HAP-1 (cell line): ENCODE measurements around the gene KIF26B.
"Not testable (repeated sequence)": the region's sequence is repeated elsewhere in the genome, so short reads cannot be mapped to it uniquely, and the experiment has no call there.

Experiments
- DNase-seq, 2 experiments: peaks; one replicate each; pipeline ENCODE4 v3.0.0-alpha.2; 2016 to 2020; ENCODE audit warnings: low spot score in 2 of 2
- H3K27me3 ChIP-seq: fragments of 250-450 bp; sonication (Bioruptor Pico); 2 replicates; pipeline ENCODE4 v1.5.1; 2020; ENCODE audit warnings: low read depth, mild to moderate bottlenecking, moderate library complexity
- H3K36me3 ChIP-seq: fragments of 250-450 bp; sonication (Bioruptor Pico); replicated peaks from 2 replicates; pipeline ENCODE4 v1.5.1; 2020; ENCODE audit warnings: mild to moderate bottlenecking
- H3K4me1 ChIP-seq: fragments of 250-450 bp; sonication (Bioruptor Pico); 2 replicates; pipeline ENCODE4 v1.5.1; 2020; ENCODE audit warnings: mild to moderate bottlenecking
- H3K4me3 ChIP-seq: fragments of 250-450 bp; sonication (Bioruptor Pico); 2 replicates; pipeline ENCODE4 v1.5.1; 2020; ENCODE audit warnings: mild to moderate bottlenecking, moderate library complexity
- H3K9me3 ChIP-seq: fragments of 250-450 bp; sonication (Bioruptor Pico); 2 replicates; pipeline ENCODE4 v1.5.1; 2020; ENCODE audit warnings: mild to moderate bottlenecking, moderate library complexity
- in situ Hi-C: fragments of 300-500 bp; cut with MboI; formaldehyde crosslinking; loops from 3 replicates; pipeline ENCODE4 v1.14.3; 2020; ENCODE audit warnings: low sequenced_read_pairs, inconsistent platforms, mixed read lengths

The KIF26B gene

GRCh38 chr1:245334235-245334634 lies 179.4 kb downstream of the KIF26B start:
- Histone ChIP-seq H3K4me3 (no peak overlapping the region), H3K36me3 (no peaks in the 10 kb centered on the region), H3K9me3 (no peaks in the 10 kb centered on the region), H3K4me1 (no peaks in the 10 kb centered on the region), H3K27me3 (no peaks in the 10 kb centered on the region)
- no peak for DNase-seq
- in situ Hi-C loops, result no loop called here

GRCh38 chr1:245334827-245335490 lies 180.2 kb downstream of the KIF26B start:
- in situ Hi-C loops, result no loop called here
- no peak for DNase-seq
- Histone ChIP-seq H3K9me3 (no peaks in the 10 kb centered on the region), H3K36me3 (no peaks in the 10 kb centered on the region), H3K4me3 (no peak overlapping the region), H3K27me3 (no peaks in the 10 kb centered on the region), H3K4me1 (no peaks in the 10 kb centered on the region)

GRCh38 chr1:245335684-245336083 lies 180.9 kb downstream of the KIF26B start:
- H3K27me3 ChIP-seq, DNase-seq: not testable (repeated sequence)

GRCh38 chr1:245336149-245336983 lies 181.6 kb downstream of the KIF26B start:
- in situ Hi-C loops, result no loop called here
- H3K4me3 ChIP-seq, result no peak overlapping the region
- DNase-seq, result no peak
- no peaks in the 10 kb centered on the region for H3K36me3 ChIP-seq
- H3K9me3 ChIP-seq, result no peaks in the 10 kb centered on the region
- no peaks in the 10 kb centered on the region for H3K27me3 ChIP-seq
- no peaks in the 10 kb centered on the region for H3K4me1 ChIP-seq

More at GRCh38 chr1:245335684-245336083, 180.9 kb downstream of the KIF26B start:
- H3K4me3 ChIP-seq, in situ Hi-C loops, H3K4me1 ChIP-seq, H3K36me3 ChIP-seq, H3K9me3 ChIP-seq: not testable (repeated sequence)

GRCh38 chr1:245336984-245337355 lies 182.2 kb downstream of the KIF26B start:
- DNase-seq, H3K9me3 ChIP-seq, H3K4me1 ChIP-seq, H3K36me3 ChIP-seq, in situ Hi-C loops, H3K4me3 ChIP-seq, H3K27me3 ChIP-seq: not testable (repeated sequence)

- Histone ChIP-seq H3K4me3 (no peak overlapping the region), H3K9me3 (no peaks in the 10 kb centered on the region), H3K4me1 (no peaks in the 10 kb centered on the region), H3K36me3 (no peaks in the 10 kb centered on the region), H3K27me3 (no peaks in the 10 kb centered on the region)
- in situ Hi-C loops, result no loop called here
- no peak for DNase-seq
Observed at GRCh38 chr1:245337829-245338484, 183.2 kb downstream of the KIF26B start.

- Histone ChIP-seq H3K9me3 (no peaks in the 10 kb centered on the region), H3K4me3 (no peak overlapping the region), H3K4me1 (no peaks in the 10 kb centered on the region), H3K36me3 (no peaks in the 10 kb centered on the region), H3K27me3 (no peaks in the 10 kb centered on the region)
- in situ Hi-C loops, result no loop called here
- DNase-seq, result no peak
Observed at GRCh38 chr1:245338485-245338877, 183.7 kb downstream of the KIF26B start.

GRCh38 chr1:245341743-245342142 lies 187.0 kb downstream of the KIF26B start:
- DNase-seq, result no peak
- H3K4me1 ChIP-seq, result no peaks in the 10 kb centered on the region
- no peak overlapping the region for H3K4me3 ChIP-seq
- no peaks in the 10 kb centered on the region for H3K9me3 ChIP-seq
- in situ Hi-C loops, result no loop called here
- H3K36me3 ChIP-seq, result no peaks in the 10 kb centered on the region
- no peaks in the 10 kb centered on the region for H3K27me3 ChIP-seq

GRCh38 chr1:245345191-245345884 lies 190.6 kb downstream of the KIF26B start:
- H3K4me1 ChIP-seq, result no peaks in the 10 kb centered on the region
- H3K36me3 ChIP-seq, result no peaks in the 10 kb centered on the region
- no peaks in the 10 kb centered on the region for H3K9me3 ChIP-seq
- in situ Hi-C loops, result no loop called here
- DNase-seq, result no peak
- H3K27me3 ChIP-seq, result no peaks in the 10 kb centered on the region
- H3K4me3 ChIP-seq, result no peak overlapping the region

GRCh38 chr1:245348626-245349025 lies 193.8 kb downstream of the KIF26B start:
- Histone ChIP-seq H3K9me3 (no peaks in the 10 kb centered on the region), H3K4me3 (no peak overlapping the region), H3K4me1 (no peaks in the 10 kb centered on the region), H3K36me3 (no peaks in the 10 kb centered on the region), H3K27me3 (no peaks in the 10 kb centered on the region)
- in situ Hi-C loops, result no loop called here
- no peak for DNase-seq

- no peaks in the 10 kb centered on the region for H3K27me3 ChIP-seq
- H3K4me3 ChIP-seq, result no peak overlapping the region
- H3K36me3 ChIP-seq, result no peaks in the 10 kb centered on the region
- no peaks in the 10 kb centered on the region for H3K9me3 ChIP-seq
- no peak for DNase-seq
- in situ Hi-C loops, result no loop called here
- no peaks in the 10 kb centered on the region for H3K4me1 ChIP-seq
Observed at GRCh38 chr1:245353411-245353810, 198.6 kb downstream of the KIF26B start.

GRCh38 chr1:245353915-245354775 lies 199.4 kb downstream of the KIF26B start:
- Histone ChIP-seq H3K9me3 (no peaks in the 10 kb centered on the region), H3K4me3 (no peak overlapping the region), H3K4me1 (no peaks in the 10 kb centered on the region), H3K36me3 (no peaks in the 10 kb centered on the region), H3K27me3 (no peaks in the 10 kb centered on the region)
- no peak for DNase-seq
- in situ Hi-C loops, result no loop called here
